Renal cortical epithelial cell (primary cell): Measurements from ENCODE around the gene CD248. TPM values are rescaled to one million over a fixed set of nuclear protein-coding genes. Genes with fewer than 3 reads are reported as not detected.
"Not testable (repeated sequence)": the region's sequence is repeated elsewhere in the genome, so short reads cannot be mapped to it uniquely, and the experiment has no call there.

Experiments
- DNase-seq: peaks from one replicate; pipeline ENCODE4 v3.0.0-alpha.2; 2011; ENCODE audit warnings: low read depth
- total RNA-seq: library from RNA; depleted of rRNA; stranded (reverse); fragments of >200 nt; gene quantifications from 2 replicates; pipeline ENCODE4 v1.2.3, GENCODE V29; 2014

Gene CD248
- total RNA-seq = under 0.01 TPM in 1 of 2 replicates, not detected in the other

- DNase-seq = no peak
Measured at GRCh38 chr11:66316849-66317251, at the start of gene CD248. TSS of gene CD248 (minus strand) at chr11:66317044. CDS start at chr11:66317027, 17 bp downstream.

- no peak for DNase-seq
Measured at GRCh38 chr11:66365711-66366619, 49.1 kb upstream of the CD248 start.

- DNase-seq = no peak
Measured at GRCh38 chr11:66365166-66365565, 48.3 kb upstream of the CD248 start.

- no peak for DNase-seq
Measured at GRCh38 chr11:66363805-66364535, 47.1 kb upstream of the CD248 start.

- no peak for DNase-seq
Measured at GRCh38 chr11:66363187-66363601, 46.4 kb upstream of the CD248 start.

GRCh38 chr11:66362481-66363147 lies 45.8 kb upstream of the CD248 start:
- DNase-seq = no peak

GRCh38 chr11:66361502-66361941 lies 44.7 kb upstream of the CD248 start:
- DNase-seq = no peak

- no peak for DNase-seq
Measured at GRCh38 chr11:66360406-66361073, 43.7 kb upstream of the CD248 start.

- DNase-seq = no peak
Measured at GRCh38 chr11:66359662-66360087, 42.8 kb upstream of the CD248 start.

GRCh38 chr11:66350560-66351235 lies 33.9 kb upstream of the CD248 start:
- DNase-seq = not testable (repeated sequence)

GRCh38 chr11:66349084-66349386 lies 32.2 kb upstream of the CD248 start:
- no peak for DNase-seq

- DNase-seq = peak; percentile 91
Measured at GRCh38 chr11:66347425-66348276, 30.8 kb upstream of the CD248 start, which contains the start of gene B4GAT1. TSS of gene B4GAT1 (minus strand) at chr11:66347629. CDS start at chr11:66347545, 84 bp downstream.

- no peak for DNase-seq
Measured at GRCh38 chr11:66346476-66347424, 29.9 kb upstream of the CD248 start.

- no peak for DNase-seq
Measured at GRCh38 chr11:66345316-66345649, 28.4 kb upstream of the CD248 start.

- peak; percentile 94 for DNase-seq
Measured at GRCh38 chr11:66344550-66345315, 27.9 kb upstream of the CD248 start, which contains the start of gene BRMS1. TSS of gene BRMS1 (minus strand) at chr11:66345104. CDS start at chr11:66342234, 2,870 bp downstream.

- no peak for DNase-seq
Measured at GRCh38 chr11:66343176-66343575, 26.3 kb upstream of the CD248 start.

- DNase-seq = no peak
Measured at GRCh38 chr11:66341502-66342126, 24.8 kb upstream of the CD248 start.
